Activated CD4-positive, alpha-beta T cell treated with anti-CD3 and anti-CD28 coated beads, Interleukin-2, amount 50 U/mL, for 4 hours (primary cell): ENCODE data around the gene COL27A1.
"Not testable (repeated sequence)": the region's sequence is repeated elsewhere in the genome, so short reads cannot be mapped to it uniquely, and the experiment has no call there.

Experiments used
- DNase-seq, 2 experiments: peaks; one replicate each; pipeline ENCODE4 v3.0.0-alpha.2; 2020

COL27A1 gene

GRCh38 chr9:114328937-114329624 is 173.7 kb downstream of the COL27A1 start:
- not testable (repeated sequence) for DNase-seq

- not testable (repeated sequence) for DNase-seq
Observed at GRCh38 chr9:114329625-114330022, 174.3 kb downstream of the COL27A1 start, which contains the start of gene ORM2. Gene ORM2, plus strand, starts transcription at chr9:114329869. Its CDS starts 36 bp downstream, at chr9:114329905.

GRCh38 chr9:114330636-114331035 is 175.3 kb downstream of the COL27A1 start:
- DNase-seq: no peak

- not testable (repeated sequence) for DNase-seq
Observed at GRCh38 chr9:114331229-114332195, 176.2 kb downstream of the COL27A1 start.

- DNase-seq: not testable (repeated sequence)
Observed at GRCh38 chr9:114332474-114333040, 177.2 kb downstream of the COL27A1 start.

- DNase-seq: not testable (repeated sequence)
Observed at GRCh38 chr9:114333718-114334117, 178.4 kb downstream of the COL27A1 start.

GRCh38 chr9:114334490-114334889 is 179.2 kb downstream of the COL27A1 start:
- no peak for DNase-seq

GRCh38 chr9:114335745-114336144 is 180.4 kb downstream of the COL27A1 start:
- DNase-seq: no peak

- no peak for DNase-seq
Observed at GRCh38 chr9:114336157-114336556, 180.8 kb downstream of the COL27A1 start.

GRCh38 chr9:114336699-114337395 is 181.5 kb downstream of the COL27A1 start:
- DNase-seq: no peak

- DNase-seq: no peak
Observed at GRCh38 chr9:114338187-114338586, 182.8 kb downstream of the COL27A1 start.

- DNase-seq: peak; percentile 43 to 53
Observed at GRCh38 chr9:114339130-114339908, 184.0 kb downstream of the COL27A1 start.

GRCh38 chr9:114341152-114341830 is 186.0 kb downstream of the COL27A1 start:
- no peak for DNase-seq

GRCh38 chr9:114341991-114342390 is 186.7 kb downstream of the COL27A1 start:
- no peak for DNase-seq

GRCh38 chr9:114342755-114343440 is 187.6 kb downstream of the COL27A1 start:
- no peak for DNase-seq

GRCh38 chr9:114343471-114344187 is 188.3 kb downstream of the COL27A1 start:
- no peak for DNase-seq

- no peak for DNase-seq
Observed at GRCh38 chr9:114344188-114344566, 188.8 kb downstream of the COL27A1 start.

GRCh38 chr9:114344692-114345091 is 189.4 kb downstream of the COL27A1 start:
- no peak for DNase-seq

GRCh38 chr9:114345493-114346065 is 190.2 kb downstream of the COL27A1 start:
- no peak for DNase-seq

- DNase-seq: no peak
Observed at GRCh38 chr9:114346146-114346545, 190.8 kb downstream of the COL27A1 start.
